WTC11 (cell line): Measurements from ENCODE around the gene GCDH.
A peak's percentile ranks its signal among the peaks of the same experiment; 100 is the strongest.

Source experiments
- CBFB ChIP-seq: sonication (generic); formaldehyde crosslinking; IDR thresholded peaks from 2 replicates; pipeline ENCODE4 v1.8.1; 2022; ENCODE audit warnings: mild to moderate bottlenecking, low read depth, missing genetic modification reagents
- ETV6 ChIP-seq: sonication (generic); formaldehyde crosslinking; IDR thresholded peaks from 2 replicates; pipeline ENCODE4 v1.8.1; 2022; ENCODE audit warnings: mild to moderate bottlenecking, missing genetic modification reagents
- NFYB ChIP-seq: sonication (generic); formaldehyde crosslinking; conservative IDR thresholded peaks from 2 replicates; pipeline ENCODE4 v1.8.0; 2022; ENCODE audit warnings: low read depth, missing genetic modification reagents
- NR2C2 ChIP-seq: sonication (generic); formaldehyde crosslinking; IDR thresholded peaks from 2 replicates; pipeline ENCODE4 v1.8.0; 2022; ENCODE audit warnings: mild to moderate bottlenecking, missing genetic modification reagents
- NR3C1 ChIP-seq: sonication (generic); formaldehyde crosslinking; conservative IDR thresholded peaks from 2 replicates; pipeline ENCODE4 v1.8.1; 2023; ENCODE audit warnings: low read depth, mild to moderate bottlenecking, missing genetic modification reagents
- RELA ChIP-seq: sonication (generic); formaldehyde crosslinking; IDR thresholded peaks from 2 replicates; pipeline ENCODE4 v1.8.1; 2022; ENCODE audit warnings: missing genetic modification reagents, mild to moderate bottlenecking, borderline replicate concordance
- SMAD3 ChIP-seq: sonication (generic); formaldehyde crosslinking; IDR thresholded peaks from 2 replicates; pipeline ENCODE4 v1.8.0; 2022; ENCODE audit warnings: missing genetic modification reagents, mild to moderate bottlenecking, borderline replicate concordance
- SP1 ChIP-seq: sonication (generic); formaldehyde crosslinking; conservative IDR thresholded peaks from 2 replicates; pipeline ENCODE4 v1.8.1; 2022; ENCODE audit warnings: missing genetic modification reagents
- ZNF138 ChIP-seq: sonication (generic); formaldehyde crosslinking; conservative IDR thresholded peaks from 2 replicates; pipeline ENCODE4 v1.8.1; 2022; ENCODE audit warnings: mild to moderate bottlenecking, moderate library complexity, missing genetic modification reagents
- ZNF263 ChIP-seq: sonication (generic); formaldehyde crosslinking; IDR thresholded peaks from 2 replicates; pipeline ENCODE4 v1.8.1; 2022; ENCODE audit warnings: low read depth, mild to moderate bottlenecking, moderate library complexity, missing genetic modification reagents
- TF ChIP-seq, protein P1 (sequence below): fragments of 200-600 bp; IDR thresholded peaks from 2 replicates; pipeline ENCODE4 v1.8.0; 2022; ENCODE audit warnings: antibody characterized with exemption
- TF ChIP-seq, protein P2 (sequence below): fragments of 250-450 bp; sonication (Bioruptor Pico); conservative IDR thresholded peaks from 2 replicates; pipeline ENCODE4 v1.9.0; 2021; ENCODE audit warnings: mild to moderate bottlenecking
- TF ChIP-seq, protein P3 (sequence below): sonication (generic); formaldehyde crosslinking; conservative IDR thresholded peaks from 2 replicates; pipeline ENCODE4 v1.8.1; 2022; ENCODE audit warnings: mild to moderate bottlenecking, missing genetic modification reagents

DNA sequence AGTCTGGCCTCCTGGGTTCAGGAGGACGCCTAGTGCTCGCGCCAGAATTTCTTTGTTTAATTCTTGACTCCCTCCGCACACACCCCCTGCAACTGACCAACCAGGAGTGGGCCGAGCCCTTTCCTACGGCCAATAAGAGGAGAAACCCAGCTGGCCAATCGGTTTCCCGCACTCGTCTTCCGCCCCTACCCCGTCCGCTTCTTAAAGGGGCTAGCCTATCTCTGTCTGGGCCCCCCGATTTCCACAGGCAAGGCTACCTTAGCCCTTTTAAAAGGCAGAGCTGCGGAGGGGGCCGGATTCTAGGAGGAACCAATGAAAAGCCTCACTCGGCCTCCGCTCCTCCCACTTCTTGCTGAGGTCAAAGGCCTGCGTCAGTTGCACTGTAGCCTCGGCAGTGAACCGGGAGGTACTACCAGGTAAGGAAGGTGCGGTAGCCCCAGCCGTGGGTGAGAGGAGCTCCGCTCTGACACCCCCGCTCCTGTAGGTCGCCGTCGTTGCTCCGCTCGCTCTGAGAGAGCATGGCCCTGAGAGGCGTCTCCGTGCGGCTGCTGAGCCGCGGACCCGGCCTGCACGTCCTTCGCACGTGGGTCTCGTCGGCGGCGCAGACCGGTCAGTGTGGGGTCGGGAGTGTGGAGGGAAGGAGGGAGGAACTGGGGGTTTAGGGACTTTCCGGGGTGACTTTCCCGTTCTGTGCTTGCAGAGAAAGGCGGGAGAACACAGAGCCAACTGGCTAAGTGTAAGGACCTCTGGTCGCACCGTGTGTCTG lies at the start of gene GCDH:
- TF ChIP-seq, protein P1, sequence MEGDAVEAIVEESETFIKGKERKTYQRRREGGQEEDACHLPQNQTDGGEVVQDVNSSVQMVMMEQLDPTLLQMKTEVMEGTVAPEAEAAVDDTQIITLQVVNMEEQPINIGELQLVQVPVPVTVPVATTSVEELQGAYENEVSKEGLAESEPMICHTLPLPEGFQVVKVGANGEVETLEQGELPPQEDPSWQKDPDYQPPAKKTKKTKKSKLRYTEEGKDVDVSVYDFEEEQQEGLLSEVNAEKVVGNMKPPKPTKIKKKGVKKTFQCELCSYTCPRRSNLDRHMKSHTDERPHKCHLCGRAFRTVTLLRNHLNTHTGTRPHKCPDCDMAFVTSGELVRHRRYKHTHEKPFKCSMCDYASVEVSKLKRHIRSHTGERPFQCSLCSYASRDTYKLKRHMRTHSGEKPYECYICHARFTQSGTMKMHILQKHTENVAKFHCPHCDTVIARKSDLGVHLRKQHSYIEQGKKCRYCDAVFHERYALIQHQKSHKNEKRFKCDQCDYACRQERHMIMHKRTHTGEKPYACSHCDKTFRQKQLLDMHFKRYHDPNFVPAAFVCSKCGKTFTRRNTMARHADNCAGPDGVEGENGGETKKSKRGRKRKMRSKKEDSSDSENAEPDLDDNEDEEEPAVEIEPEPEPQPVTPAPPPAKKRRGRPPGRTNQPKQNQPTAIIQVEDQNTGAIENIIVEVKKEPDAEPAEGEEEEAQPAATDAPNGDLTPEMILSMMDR = no peak
- TF ChIP-seq NR2C2 (CRISPR knock-in tag) (peak; percentile 57; the same call in 1 of the 2 replicates), ZNF263 (no peak), NR3C1 (CRISPR knock-in tag) (no peak), SMAD3 (CRISPR knock-in tag) (no peak), RELA (no peak), ZNF138 (CRISPR knock-in tag) (no peak), SP1 (CRISPR knock-in tag) (peak; percentile 98), CBFB (CRISPR knock-in tag) (no peak), NFYB (peak; percentile 71), ETV6 (0 out of 2 replicates have a peak, but pooled peaks have one; percentile 20)
- TF ChIP-seq, protein P2, sequence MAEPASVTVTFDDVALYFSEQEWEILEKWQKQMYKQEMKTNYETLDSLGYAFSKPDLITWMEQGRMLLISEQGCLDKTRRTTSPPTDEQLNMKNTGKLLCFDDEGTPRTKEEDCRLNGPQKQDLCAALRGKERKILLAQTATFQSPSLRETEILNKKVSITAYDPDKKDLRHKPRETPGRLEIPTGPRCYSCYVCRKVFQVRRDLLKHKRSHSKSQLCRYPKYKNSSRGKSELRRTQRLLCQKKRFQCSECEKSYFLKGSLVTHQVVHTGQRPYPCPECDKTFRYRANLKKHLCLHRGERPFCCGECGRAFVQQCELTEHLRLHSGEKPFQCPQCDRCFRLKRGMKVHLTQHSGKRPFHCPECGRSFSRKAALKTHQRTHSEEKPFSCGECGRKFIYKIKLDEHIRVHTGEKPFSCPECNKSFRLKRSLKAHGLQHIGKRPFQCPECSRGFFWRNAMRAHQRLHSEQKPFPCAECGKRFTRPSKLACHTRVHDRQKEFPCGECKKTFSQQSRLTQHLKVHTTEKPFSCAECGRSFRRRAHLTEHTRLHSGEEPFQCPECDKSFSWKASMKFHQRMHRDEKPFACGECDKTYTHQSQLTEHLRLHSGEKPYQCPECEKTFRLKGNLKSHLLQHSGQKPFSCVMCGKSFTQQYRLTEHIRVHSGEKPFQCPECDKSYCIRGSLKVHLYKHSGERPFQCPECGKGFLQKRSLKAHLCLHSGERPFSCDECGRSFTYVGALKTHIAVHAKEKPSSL (CRISPR knock-in tag) = no peak
- TF ChIP-seq, protein P3, sequence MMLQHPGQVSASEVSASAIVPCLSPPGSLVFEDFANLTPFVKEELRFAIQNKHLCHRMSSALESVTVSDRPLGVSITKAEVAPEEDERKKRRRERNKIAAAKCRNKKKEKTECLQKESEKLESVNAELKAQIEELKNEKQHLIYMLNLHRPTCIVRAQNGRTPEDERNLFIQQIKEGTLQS (CRISPR knock-in tag) = no peak
